ENCODE data around the gene LY6G5C. TPM values are rescaled to one million over a fixed set of nuclear protein-coding genes. Genes with fewer than 3 reads are reported as not detected.
A peak's percentile ranks its signal among the peaks of the same experiment; 100 is the strongest.

Gene LY6G5C
- total and polyA plus RNA-seq, 2 experiments from 2014 or later, result 2.1 TPM; not detected in 1

DNA sequence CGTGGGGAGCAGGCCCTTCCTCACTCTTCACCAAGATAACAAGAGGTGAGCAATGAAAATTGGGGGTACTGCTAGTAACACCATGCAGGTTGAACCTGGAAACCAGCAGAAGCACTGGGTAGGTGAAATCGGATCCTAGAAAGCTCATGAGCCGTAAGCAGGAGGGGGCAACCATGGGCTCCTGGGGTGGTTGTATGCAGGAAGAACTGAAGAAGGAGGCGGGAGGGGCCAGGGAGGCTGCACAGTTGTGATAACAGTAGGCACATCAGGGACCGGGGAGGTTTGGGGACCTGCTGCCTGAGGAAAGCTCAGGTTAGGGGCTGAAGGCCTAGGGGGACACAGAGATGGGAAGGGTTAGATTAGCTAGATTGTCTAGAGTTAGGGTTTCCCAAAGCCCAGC is 5.6 kb upstream of the LY6G5C start:
- peaks cover 6% of the 10 kb centered on the region for H3K4me1 Mint-ChIP-seq
- H3K27me3 Mint-ChIP-seq (ENCODE audit: insufficient read depth, low read depth, poor library complexity), result peaks cover 22% of the 10 kb centered on the region
- H3K9me3 Mint-ChIP-seq, result no peaks in the 10 kb centered on the region; the same call in 2 of the 3 replicates
- Histone ChIP-seq H4K20me1 (replicated peaks; ENCODE audit: insufficient read depth) (no peaks in the 10 kb centered on the region), H3K9me2 (ENCODE audit: insufficient read depth) (no peaks in the 10 kb centered on the region), H3K27ac (ENCODE audit: low read depth) (no peak overlapping the region), H3F3A (replicated peaks; ENCODE audit: low read depth) (peaks cover 9% of the 10 kb centered on the region; the same call in 1 of the 2 replicates), H2AFZ (no peak overlapping the region), H3K4me1 (ENCODE audit: insufficient read depth) (peaks cover 7% of the 10 kb centered on the region), H3K4me2 (no peak overlapping the region), H3K4me3 (no peak overlapping the region), H3K36me3 (ENCODE audit: insufficient read depth) (no peaks in the 10 kb centered on the region), H3K27me3 (ENCODE audit: insufficient read depth) (peaks cover 12% of the 10 kb centered on the region), H3K79me2 (replicated peaks; ENCODE audit: insufficient read depth) (no peaks in the 10 kb centered on the region)
- no peak for DNase-seq (ENCODE audit: low spot score)
- TF ChIP-seq NANOG (IDR thresholded peaks at IDR 0.05; ENCODE audit: borderline replicate concordance), result no peak
- no peak for TF ChIP-seq POLR2AphosphoS5 (IDR thresholded peaks at IDR 0.05; ENCODE audit: low read depth)
- TF ChIP-seq EZH2 (IDR thresholded peaks at IDR 0.05; ENCODE audit: low read depth, unreplicated experiment), result no peak
- TF ChIP-seq ZNF114 (CRISPR knock-in tag; IDR thresholded peaks at IDR 0.05), result no peak
- no peak for TF ChIP-seq STAT1 (IDR thresholded peaks at IDR 0.05; ENCODE audit: unreplicated experiment)
- no peak for TF ChIP-seq ZNF331 (CRISPR knock-in tag; IDR thresholded peaks at IDR 0.05; ENCODE audit: low read depth)
- TF ChIP-seq, protein P1, sequence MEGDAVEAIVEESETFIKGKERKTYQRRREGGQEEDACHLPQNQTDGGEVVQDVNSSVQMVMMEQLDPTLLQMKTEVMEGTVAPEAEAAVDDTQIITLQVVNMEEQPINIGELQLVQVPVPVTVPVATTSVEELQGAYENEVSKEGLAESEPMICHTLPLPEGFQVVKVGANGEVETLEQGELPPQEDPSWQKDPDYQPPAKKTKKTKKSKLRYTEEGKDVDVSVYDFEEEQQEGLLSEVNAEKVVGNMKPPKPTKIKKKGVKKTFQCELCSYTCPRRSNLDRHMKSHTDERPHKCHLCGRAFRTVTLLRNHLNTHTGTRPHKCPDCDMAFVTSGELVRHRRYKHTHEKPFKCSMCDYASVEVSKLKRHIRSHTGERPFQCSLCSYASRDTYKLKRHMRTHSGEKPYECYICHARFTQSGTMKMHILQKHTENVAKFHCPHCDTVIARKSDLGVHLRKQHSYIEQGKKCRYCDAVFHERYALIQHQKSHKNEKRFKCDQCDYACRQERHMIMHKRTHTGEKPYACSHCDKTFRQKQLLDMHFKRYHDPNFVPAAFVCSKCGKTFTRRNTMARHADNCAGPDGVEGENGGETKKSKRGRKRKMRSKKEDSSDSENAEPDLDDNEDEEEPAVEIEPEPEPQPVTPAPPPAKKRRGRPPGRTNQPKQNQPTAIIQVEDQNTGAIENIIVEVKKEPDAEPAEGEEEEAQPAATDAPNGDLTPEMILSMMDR (conservative IDR thresholded peaks at IDR 0.05; ENCODE audit: low read depth in 2 of 2), result no peak
- TF ChIP-seq CREB1 (CRISPR knock-in tag; IDR thresholded peaks at IDR 0.05; ENCODE audit: low read depth), result no peak
- peaks cover 14% of the 10 kb centered on the region for H3K36me3 Mint-ChIP-seq (ENCODE audit: low read depth)
- H3K27ac Mint-ChIP-seq, result no peak overlapping the region
- no peak overlapping the region for H3K4me3 Mint-ChIP-seq
- no peak for ATAC-seq

DNA sequence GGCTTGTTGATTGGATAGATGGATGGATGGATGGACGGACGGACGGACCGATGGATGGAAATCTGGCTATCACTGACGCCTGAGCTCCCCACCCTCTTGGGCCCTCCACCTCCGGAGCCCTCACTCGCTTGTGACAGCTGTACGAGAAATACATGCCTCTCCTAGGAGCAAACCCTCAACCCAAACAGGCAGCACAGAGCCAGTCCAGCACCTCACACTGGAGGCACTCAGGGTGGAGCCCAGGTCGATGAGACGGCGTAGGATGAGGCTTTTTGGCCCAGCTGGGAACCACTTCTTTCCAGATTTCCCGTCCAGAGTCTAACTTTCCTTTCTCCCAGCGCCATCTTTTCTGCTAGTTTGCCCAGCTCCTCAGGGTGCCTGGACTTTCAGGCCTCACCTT is 2.7 kb upstream of the LY6G5C start:
- no peaks in the 10 kb centered on the region for H3K9me2 ChIP-seq (ENCODE audit: insufficient read depth)
- peak; percentile 11 for ATAC-seq
- peak overlapping the region; percentile 74 for H3K4me3 Mint-ChIP-seq
- no peak overlapping the region for H3K27ac Mint-ChIP-seq
- peaks cover 18% of the 10 kb centered on the region for H3K27me3 ChIP-seq (ENCODE audit: insufficient read depth)
- peak overlapping the region; percentile 5; the same call in 1 of the 2 replicates for H2AFZ ChIP-seq
- DNase-seq (ENCODE audit: low spot score), result peak; percentile 47
- peaks cover 11% of the 10 kb centered on the region; the same call in 1 of the 2 replicates for H3F3A ChIP-seq (replicated peaks; ENCODE audit: low read depth)
- peaks cover 31% of the 10 kb centered on the region for H3K27me3 Mint-ChIP-seq (ENCODE audit: insufficient read depth, low read depth, poor library complexity)
- H4K20me1 ChIP-seq (replicated peaks; ENCODE audit: insufficient read depth), result no peaks in the 10 kb centered on the region
- no peak overlapping the region for H3K27ac ChIP-seq (ENCODE audit: low read depth)
- peak overlapping the region; percentile 98 for H3K4me2 ChIP-seq
- H3K4me3 ChIP-seq, result peak overlapping the region; percentile 70
- H3K36me3 ChIP-seq (ENCODE audit: insufficient read depth), result no peaks in the 10 kb centered on the region
- H3K4me1 ChIP-seq (ENCODE audit: insufficient read depth), result peaks cover 7% of the 10 kb centered on the region
- no peaks in the 10 kb centered on the region; the same call in 1 of the 3 replicates for H3K9me3 Mint-ChIP-seq
- H3K79me2 ChIP-seq (replicated peaks; ENCODE audit: insufficient read depth), result no peaks in the 10 kb centered on the region
- H3K36me3 Mint-ChIP-seq (ENCODE audit: low read depth), result peaks cover 5% of the 10 kb centered on the region; the same call in 2 of the 3 replicates
- peaks cover 14% of the 10 kb centered on the region for H3K4me1 Mint-ChIP-seq
- TF ChIP-seq, protein P2, sequence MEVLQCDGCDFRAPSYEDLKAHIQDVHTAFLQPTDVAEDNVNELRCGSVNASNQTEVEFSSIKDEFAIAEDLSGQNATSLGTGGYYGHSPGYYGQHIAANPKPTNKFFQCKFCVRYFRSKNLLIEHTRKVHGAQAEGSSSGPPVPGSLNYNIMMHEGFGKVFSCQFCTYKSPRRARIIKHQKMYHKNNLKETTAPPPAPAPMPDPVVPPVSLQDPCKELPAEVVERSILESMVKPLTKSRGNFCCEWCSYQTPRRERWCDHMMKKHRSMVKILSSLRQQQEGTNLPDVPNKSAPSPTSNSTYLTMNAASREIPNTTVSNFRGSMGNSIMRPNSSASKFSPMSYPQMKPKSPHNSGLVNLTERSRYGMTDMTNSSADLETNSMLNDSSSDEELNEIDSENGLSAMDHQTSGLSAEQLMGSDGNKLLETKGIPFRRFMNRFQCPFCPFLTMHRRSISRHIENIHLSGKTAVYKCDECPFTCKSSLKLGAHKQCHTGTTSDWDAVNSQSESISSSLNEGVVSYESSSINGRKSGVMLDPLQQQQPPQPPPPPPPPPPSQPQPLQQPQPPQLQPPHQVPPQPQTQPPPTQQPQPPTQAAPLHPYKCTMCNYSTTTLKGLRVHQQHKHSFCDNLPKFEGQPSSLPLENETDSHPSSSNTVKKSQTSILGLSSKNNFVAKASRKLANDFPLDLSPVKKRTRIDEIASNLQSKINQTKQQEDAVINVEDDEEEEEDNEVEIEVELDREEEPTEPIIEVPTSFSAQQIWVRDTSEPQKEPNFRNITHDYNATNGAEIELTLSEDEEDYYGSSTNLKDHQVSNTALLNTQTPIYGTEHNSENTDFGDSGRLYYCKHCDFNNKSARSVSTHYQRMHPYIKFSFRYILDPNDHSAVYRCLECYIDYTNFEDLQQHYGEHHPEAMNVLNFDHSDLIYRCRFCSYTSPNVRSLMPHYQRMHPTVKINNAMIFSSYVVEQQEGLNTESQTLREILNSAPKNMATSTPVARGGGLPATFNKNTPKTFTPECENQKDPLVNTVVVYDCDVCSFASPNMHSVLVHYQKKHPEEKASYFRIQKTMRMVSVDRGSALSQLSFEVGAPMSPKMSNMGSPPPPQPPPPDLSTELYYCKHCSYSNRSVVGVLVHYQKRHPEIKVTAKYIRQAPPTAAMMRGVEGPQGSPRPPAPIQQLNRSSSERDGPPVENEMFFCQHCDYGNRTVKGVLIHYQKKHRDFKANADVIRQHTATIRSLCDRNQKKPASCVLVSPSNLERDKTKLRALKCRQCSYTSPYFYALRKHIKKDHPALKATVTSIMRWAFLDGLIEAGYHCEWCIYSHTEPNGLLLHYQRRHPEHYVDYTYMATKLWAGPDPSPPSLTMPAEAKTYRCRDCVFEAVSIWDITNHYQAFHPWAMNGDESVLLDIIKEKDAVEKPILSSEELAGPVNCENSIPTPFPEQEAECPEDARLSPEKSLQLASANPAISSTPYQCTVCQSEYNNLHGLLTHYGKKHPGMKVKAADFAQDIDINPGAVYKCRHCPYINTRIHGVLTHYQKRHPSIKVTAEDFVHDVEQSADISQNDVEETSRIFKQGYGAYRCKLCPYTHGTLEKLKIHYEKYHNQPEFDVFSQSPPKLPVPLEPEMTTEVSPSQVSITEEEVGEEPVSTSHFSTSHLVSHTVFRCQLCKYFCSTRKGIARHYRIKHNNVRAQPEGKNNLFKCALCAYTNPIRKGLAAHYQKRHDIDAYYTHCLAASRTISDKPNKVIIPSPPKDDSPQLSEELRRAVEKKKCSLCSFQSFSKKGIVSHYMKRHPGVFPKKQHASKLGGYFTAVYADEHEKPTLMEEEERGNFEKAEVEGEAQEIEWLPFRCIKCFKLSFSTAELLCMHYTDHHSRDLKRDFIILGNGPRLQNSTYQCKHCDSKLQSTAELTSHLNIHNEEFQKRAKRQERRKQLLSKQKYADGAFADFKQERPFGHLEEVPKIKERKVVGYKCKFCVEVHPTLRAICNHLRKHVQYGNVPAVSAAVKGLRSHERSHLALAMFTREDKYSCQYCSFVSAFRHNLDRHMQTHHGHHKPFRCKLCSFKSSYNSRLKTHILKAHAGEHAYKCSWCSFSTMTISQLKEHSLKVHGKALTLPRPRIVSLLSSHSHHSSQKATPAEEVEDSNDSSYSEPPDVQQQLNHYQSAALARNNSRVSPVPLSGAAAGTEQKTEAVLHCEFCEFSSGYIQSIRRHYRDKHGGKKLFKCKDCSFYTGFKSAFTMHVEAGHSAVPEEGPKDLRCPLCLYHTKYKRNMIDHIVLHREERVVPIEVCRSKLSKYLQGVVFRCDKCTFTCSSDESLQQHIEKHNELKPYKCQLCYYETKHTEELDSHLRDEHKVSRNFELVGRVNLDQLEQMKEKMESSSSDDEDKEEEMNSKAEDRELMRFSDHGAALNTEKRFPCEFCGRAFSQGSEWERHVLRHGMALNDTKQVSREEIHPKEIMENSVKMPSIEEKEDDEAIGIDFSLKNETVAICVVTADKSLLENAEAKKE (CRISPR knock-in tag; IDR thresholded peaks at IDR 0.05), result no peak
- no peak for TF ChIP-seq CREB1 (CRISPR knock-in tag; IDR thresholded peaks at IDR 0.05; ENCODE audit: low read depth)
- TF ChIP-seq NANOG (IDR thresholded peaks at IDR 0.05; ENCODE audit: borderline replicate concordance), result no peak
- TF ChIP-seq, protein P1 (conservative IDR thresholded peaks at IDR 0.05; ENCODE audit: low read depth in 2 of 2), result no peak

Data from GM23338 (cell line).